ENCODE measurements around the gene TOR3A. TPM values are rescaled to one million over a fixed set of nuclear protein-coding genes. Genes with fewer than 3 reads are reported as not detected.

The TOR3A gene
- total RNA-seq, 1 experiment from 2014 or later = 25.2 TPM

DNA sequence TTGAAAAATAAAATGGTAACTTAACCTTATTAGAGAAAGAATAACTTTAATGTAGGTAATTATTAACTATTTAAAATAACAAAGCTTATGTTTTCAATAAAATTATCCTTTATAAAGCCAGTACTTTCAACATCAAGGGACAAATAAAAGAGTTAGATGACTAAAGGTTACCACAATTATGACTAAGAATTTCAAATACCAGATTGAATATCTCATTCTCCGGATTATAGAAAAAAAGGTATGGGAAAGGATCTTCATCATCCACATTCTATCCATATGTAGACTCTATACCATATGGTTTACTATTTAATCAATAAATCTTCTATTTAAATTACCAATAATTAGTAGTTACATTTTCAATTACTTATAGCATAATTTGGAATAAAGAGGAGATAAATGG is 62.8 kb downstream of the TOR3A start:
- H3K4me1 Mint-ChIP-seq (ENCODE audit: low read depth, unreplicated experiment) = peaks cover 7% of the 10 kb centered on the region
- H3K27me3 Mint-ChIP-seq (ENCODE audit: insufficient read depth, unreplicated experiment) = no peaks in the 10 kb centered on the region
- POLR2A ChIA-PET = no interaction called here
- CTCF ChIA-PET = no interaction called here
- H3K4me3 Mint-ChIP-seq (ENCODE audit: unreplicated experiment) = no peak overlapping the region
- intact Hi-C loops (cut with micrococcal nuclease; ENCODE audit: unreplicated experiment) = loop anchor here (5.0 kb wide), 1 partner anchor 148 kb away; the partner anchor contains the start of gene SOAT1
- TF ChIP-seq, protein P1, sequence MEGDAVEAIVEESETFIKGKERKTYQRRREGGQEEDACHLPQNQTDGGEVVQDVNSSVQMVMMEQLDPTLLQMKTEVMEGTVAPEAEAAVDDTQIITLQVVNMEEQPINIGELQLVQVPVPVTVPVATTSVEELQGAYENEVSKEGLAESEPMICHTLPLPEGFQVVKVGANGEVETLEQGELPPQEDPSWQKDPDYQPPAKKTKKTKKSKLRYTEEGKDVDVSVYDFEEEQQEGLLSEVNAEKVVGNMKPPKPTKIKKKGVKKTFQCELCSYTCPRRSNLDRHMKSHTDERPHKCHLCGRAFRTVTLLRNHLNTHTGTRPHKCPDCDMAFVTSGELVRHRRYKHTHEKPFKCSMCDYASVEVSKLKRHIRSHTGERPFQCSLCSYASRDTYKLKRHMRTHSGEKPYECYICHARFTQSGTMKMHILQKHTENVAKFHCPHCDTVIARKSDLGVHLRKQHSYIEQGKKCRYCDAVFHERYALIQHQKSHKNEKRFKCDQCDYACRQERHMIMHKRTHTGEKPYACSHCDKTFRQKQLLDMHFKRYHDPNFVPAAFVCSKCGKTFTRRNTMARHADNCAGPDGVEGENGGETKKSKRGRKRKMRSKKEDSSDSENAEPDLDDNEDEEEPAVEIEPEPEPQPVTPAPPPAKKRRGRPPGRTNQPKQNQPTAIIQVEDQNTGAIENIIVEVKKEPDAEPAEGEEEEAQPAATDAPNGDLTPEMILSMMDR (IDR thresholded peaks at IDR 0.05; ENCODE audit: insufficient read depth in 1 of 2, low read depth in 1 of 2, low read length in 1 of 2, severe bottlenecking in 1 of 2, unreplicated experiment in 1 of 2) = no peak
- no peak overlapping the region for H3K27ac Mint-ChIP-seq (ENCODE audit: unreplicated experiment)
- Histone ChIP-seq H3K36me3 (ENCODE audit: control insufficient read depth, insufficient read depth, low read length) (no peaks in the 10 kb centered on the region; the same call in 1 of the 2 replicates), H3K9me3 (peaks cover 3% of the 10 kb centered on the region; the same call in 1 of the 2 replicates), H3K27me3 (replicated peaks; ENCODE audit: control insufficient read depth, insufficient read depth, low read length) (no peaks in the 10 kb centered on the region), H3K4me3 (ENCODE audit: low read depth, low read length) (no peak overlapping the region), H3K4me1 (peaks cover 13% of the 10 kb centered on the region; the same call in 1 of the 2 replicates)
- BruUV-seq (replicated peaks) = no TSS peak
- H3K36me3 Mint-ChIP-seq (ENCODE audit: insufficient read depth, unreplicated experiment) = peaks cover 32% of the 10 kb centered on the region
- H3K9me3 Mint-ChIP-seq (ENCODE audit: unreplicated experiment) = peaks cover 10% of the 10 kb centered on the region
- no peak for DNase-seq

DNA sequence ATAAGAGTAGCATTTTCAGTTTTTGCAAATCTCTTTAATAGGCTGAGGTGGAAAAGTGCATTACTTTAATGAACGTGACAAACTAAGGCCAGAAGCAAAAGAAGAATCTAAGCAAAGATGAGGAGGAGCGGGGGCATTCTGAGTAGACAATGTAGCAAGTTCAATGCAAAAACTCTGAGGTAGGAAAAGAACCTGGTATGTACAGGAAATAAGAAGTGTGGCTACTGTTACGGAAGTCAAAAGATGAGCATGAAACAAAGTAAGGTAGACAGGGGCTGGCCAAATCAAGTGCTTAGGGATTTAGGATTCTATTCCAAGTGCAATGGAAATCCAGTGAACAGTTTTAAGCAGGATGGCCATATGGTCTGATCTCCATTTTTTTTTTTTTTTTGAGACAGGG is 63.7 kb downstream of the TOR3A start:
- no TSS peak for BruUV-seq (replicated peaks)
- Histone ChIP-seq H3K27me3 (replicated peaks; ENCODE audit: control insufficient read depth, insufficient read depth, low read length) (no peaks in the 10 kb centered on the region), H3K36me3 (ENCODE audit: control insufficient read depth, insufficient read depth, low read length) (no peaks in the 10 kb centered on the region), H3K9me3 (no peaks in the 10 kb centered on the region; the same call in 1 of the 2 replicates), H3K4me1 (peaks cover 13% of the 10 kb centered on the region; the same call in 1 of the 2 replicates), H3K4me3 (ENCODE audit: low read depth, low read length) (no peak overlapping the region)
- intact Hi-C loops (cut with micrococcal nuclease; ENCODE audit: unreplicated experiment) = no loop called here
- H3K4me3 Mint-ChIP-seq (ENCODE audit: unreplicated experiment) = no peak overlapping the region
- TF ChIP-seq, protein P1 (IDR thresholded peaks at IDR 0.05; ENCODE audit: insufficient read depth in 1 of 2, low read depth in 1 of 2, low read length in 1 of 2, severe bottlenecking in 1 of 2, unreplicated experiment in 1 of 2) = no peak
- peaks cover 7% of the 10 kb centered on the region for H3K4me1 Mint-ChIP-seq (ENCODE audit: low read depth, unreplicated experiment)
- no peak overlapping the region for H3K27ac Mint-ChIP-seq (ENCODE audit: unreplicated experiment)
- CTCF ChIA-PET = no interaction called here
- no peaks in the 10 kb centered on the region for H3K27me3 Mint-ChIP-seq (ENCODE audit: insufficient read depth, unreplicated experiment)
- POLR2A ChIA-PET = no interaction called here
- no peak for DNase-seq
- peaks cover 1% of the 10 kb centered on the region for H3K9me3 Mint-ChIP-seq (ENCODE audit: unreplicated experiment)
- H3K36me3 Mint-ChIP-seq (ENCODE audit: insufficient read depth, unreplicated experiment) = peaks cover 25% of the 10 kb centered on the region

Other genes with a start within 250 kb of the TOR3A start
- not detected in 2 replicates for gene ANGPTL1, start 211.0 kb upstream of the TOR3A start, total RNA-seq (2022)
- 24.5 and 26.1 TPM in 2 replicates for gene FAM20B, start 56.2 kb upstream of the TOR3A start, total RNA-seq (2022)
- 21.6 and 22.6 TPM in 2 replicates for gene ABL2, start 147.6 kb downstream of the TOR3A start, total RNA-seq (2022)
- 36.9 and 43.0 TPM in 2 replicates for gene SOAT1, start 211.7 kb downstream of the TOR3A start, total RNA-seq (2022)